Large intestine (tissue), 12 donors: Measurements from ENCODE around the gene SRRM2. TPM values are rescaled to one million over a fixed set of nuclear protein-coding genes. Genes with fewer than 3 reads are reported as not detected.

Experiments used
- DNase-seq, 2 donors: peaks; one replicate each; pipeline versions ENCODE4 v3.0.0 to v3.0.0-alpha.2; 2013
- H3K27ac ChIP-seq: one replicate; pipeline ENCODE4 v1.5.1; 2013; ENCODE audit warnings: low read length
- H3K27me3 ChIP-seq: 2 replicates; pipeline ENCODE4 v1.6.1; 2013; ENCODE audit warnings: low read length; ENCODE audit not compliant: control insufficient read depth, insufficient read depth
- H3K36me3 ChIP-seq: 2 replicates; pipeline ENCODE4 v1.6.1; 2013; ENCODE audit warnings: low read length; ENCODE audit not compliant: control insufficient read depth, insufficient read depth
- H3K4me1 ChIP-seq: one replicate; pipeline ENCODE4 v1.6.1; 2013; ENCODE audit warnings: low read length; ENCODE audit not compliant: control insufficient read depth, insufficient read depth
- H3K4me3 ChIP-seq: one replicate; pipeline ENCODE4 v1.5.1; 2013; ENCODE audit warnings: low read length
- H3K9me3 ChIP-seq: one replicate; pipeline ENCODE4 v1.6.1; 2013; ENCODE audit warnings: mild to moderate bottlenecking, low read depth, low read length, moderate library complexity; ENCODE audit not compliant: control insufficient read depth
- WGBS: methylation state at CpG from one replicate; pipeline ENCODE4 v1.1.5; 2013; ENCODE audit warnings: low lambda C conversion rate; ENCODE audit not compliant: insufficient coverage; 5-methylcytosine and 5-hydroxymethylcytosine counted together
- long read RNA-seq, 11 donors: transcript quantifications; one replicate each; lab custom pipeline, GENCODE V29; 2026
- polyA plus RNA-seq: library from polyadenylated mRNA; unstranded; fragments of 120-200 nt; gene quantifications from one replicate; pipeline ENCODE4 v1.2.1, GENCODE V29; 2013

SRRM2 gene
- polyA plus RNA-seq = 688 TPM
- long read RNA-seq, donor 1, transcript SRRM2-209 (3 exons, 711 nt) = minor isoform, 6 of 93 reads
- long read RNA-seq, donor 1, transcript SRRM2-213 (2 exons, 732 nt) = minor isoform, 8 of 93 reads
- long read RNA-seq, donor 1, transcript SRRM2-212 (2 exons, 1,118 nt) = major isoform, 21 of 93 reads
- long read RNA-seq, donor 1, transcript SRRM2-218 (3 exons, 1,759 nt) = minor isoform, 9 of 93 reads
- long read RNA-seq, donor 1, partial matches to known transcripts = 27 of 93 reads
- long read RNA-seq, donor 1, other reads (novel, unspliced or antisense) = 0 of 93 reads
- long read RNA-seq, donor 2, transcript SRRM2-213 (2 exons, 732 nt) = minor isoform, 17 of 264 reads
- long read RNA-seq, donor 2, transcript SRRM2-212 (2 exons, 1,118 nt) = major isoform, 49 of 264 reads
- long read RNA-seq, donor 2, transcript SRRM2-218 (3 exons, 1,759 nt) = minor isoform, 23 of 264 reads
- long read RNA-seq, donor 2, transcript SRRM2-225 (1 exons, 914 nt) = minor isoform, 20 of 264 reads
- long read RNA-seq, donor 2, partial matches to known transcripts = 117 of 264 reads
- long read RNA-seq, donor 2, other reads (novel, unspliced or antisense) = 5 of 264 reads
- long read RNA-seq, donor 3 = 0 reads
- long read RNA-seq, donor 4, transcript SRRM2-213 (2 exons, 732 nt) = major isoform, 8 of 41 reads
- long read RNA-seq, donor 4, transcript SRRM2-212 (2 exons, 1,118 nt) = major isoform, 8 of 41 reads
- long read RNA-seq, donor 4, transcript SRRM2-218 (3 exons, 1,759 nt) = minor isoform, 7 of 41 reads
- long read RNA-seq, donor 4, partial matches to known transcripts = 13 of 41 reads
- long read RNA-seq, donor 4, other reads (novel, unspliced or antisense) = 0 of 41 reads
- long read RNA-seq, donor 5, transcript SRRM2-225 (1 exons, 914 nt) = minor isoform, 10 of 127 reads
- long read RNA-seq, donor 5, transcript SRRM2-218 (3 exons, 1,759 nt) = minor isoform, 15 of 127 reads
- long read RNA-seq, donor 5, transcript SRRM2-212 (2 exons, 1,118 nt) = major isoform, 28 of 127 reads
- long read RNA-seq, donor 5, transcript SRRM2-226 (4 exons, 461 nt) = minor isoform, 5 of 127 reads
- long read RNA-seq, donor 5, partial matches to known transcripts = 56 of 127 reads
- long read RNA-seq, donor 5, other reads (novel, unspliced or antisense) = 0 of 127 reads
- long read RNA-seq, donor 6, transcript SRRM2-213 (2 exons, 732 nt) = minor isoform, 29 of 375 reads
- long read RNA-seq, donor 6, transcript SRRM2-226 (4 exons, 461 nt) = minor isoform, 11 of 375 reads
- long read RNA-seq, donor 6, transcript SRRM2-212 (2 exons, 1,118 nt) = minor isoform, 21 of 375 reads
- long read RNA-seq, donor 6, transcript SRRM2-218 (3 exons, 1,759 nt) = major isoform, 30 of 375 reads
- long read RNA-seq, donor 6, partial matches to known transcripts = 256 of 375 reads
- long read RNA-seq, donor 6, other reads (novel, unspliced or antisense) = 5 of 375 reads
- long read RNA-seq, donor 7, transcript SRRM2-218 (3 exons, 1,759 nt) = major isoform, 23 of 210 reads
- long read RNA-seq, donor 7, transcript SRRM2-213 (2 exons, 732 nt) = minor isoform, 15 of 210 reads
- long read RNA-seq, donor 7, transcript SRRM2-212 (2 exons, 1,118 nt) = minor isoform, 21 of 210 reads
- long read RNA-seq, donor 7, transcript SRRM2-209 (3 exons, 711 nt) = minor isoform, 7 of 210 reads
- long read RNA-seq, donor 7, partial matches to known transcripts = 116 of 210 reads
- long read RNA-seq, donor 7, other reads (novel, unspliced or antisense) = 6 of 210 reads
- long read RNA-seq, donor 8, transcript SRRM2-226 (4 exons, 461 nt) = minor isoform, 18 of 1,286 reads
- long read RNA-seq, donor 8, transcript SRRM2-213 (2 exons, 732 nt) = minor isoform, 24 of 1,286 reads
- long read RNA-seq, donor 8, transcript SRRM2-218 (3 exons, 1,759 nt) = minor isoform, 27 of 1,286 reads
- long read RNA-seq, donor 8, transcript SRRM2-212 (2 exons, 1,118 nt) = major isoform, 39 of 1,286 reads
- long read RNA-seq, donor 8, partial matches to known transcripts = 546 of 1,286 reads
- long read RNA-seq, donor 8, other reads (novel, unspliced or antisense) = 588 of 1,286 reads
- long read RNA-seq, donor 9, transcript SRRM2-225 (1 exons, 914 nt) = minor isoform, 10 of 290 reads
- long read RNA-seq, donor 9, transcript SRRM2-212 (2 exons, 1,118 nt) = major isoform, 44 of 290 reads
- long read RNA-seq, donor 9, transcript SRRM2-218 (3 exons, 1,759 nt) = minor isoform, 13 of 290 reads
- long read RNA-seq, donor 9, transcript SRRM2-213 (2 exons, 732 nt) = minor isoform, 42 of 290 reads
- long read RNA-seq, donor 9, partial matches to known transcripts = 153 of 290 reads
- long read RNA-seq, donor 9, other reads (novel, unspliced or antisense) = 0 of 290 reads
- long read RNA-seq, donor 10, transcript SRRM2-212 (2 exons, 1,118 nt) = major isoform, 26 of 226 reads
- long read RNA-seq, donor 10, transcript SRRM2-213 (2 exons, 732 nt) = minor isoform, 19 of 226 reads
- long read RNA-seq, donor 10, transcript SRRM2-209 (3 exons, 711 nt) = minor isoform, 6 of 226 reads
- long read RNA-seq, donor 10, transcript SRRM2-218 (3 exons, 1,759 nt) = minor isoform, 24 of 226 reads
- long read RNA-seq, donor 10, partial matches to known transcripts = 124 of 226 reads
- long read RNA-seq, donor 10, other reads (novel, unspliced or antisense) = 0 of 226 reads
- long read RNA-seq, donor 11, transcript SRRM2-213 (2 exons, 732 nt) = minor isoform, 23 of 235 reads
- long read RNA-seq, donor 11, transcript SRRM2-218 (3 exons, 1,759 nt) = major isoform, 24 of 235 reads
- long read RNA-seq, donor 11, transcript SRRM2-209 (3 exons, 711 nt) = minor isoform, 6 of 235 reads
- long read RNA-seq, donor 11, transcript SRRM2-212 (2 exons, 1,118 nt) = minor isoform, 19 of 235 reads
- long read RNA-seq, donor 11, partial matches to known transcripts = 148 of 235 reads
- long read RNA-seq, donor 11, other reads (novel, unspliced or antisense) = 0 of 235 reads

DNA sequence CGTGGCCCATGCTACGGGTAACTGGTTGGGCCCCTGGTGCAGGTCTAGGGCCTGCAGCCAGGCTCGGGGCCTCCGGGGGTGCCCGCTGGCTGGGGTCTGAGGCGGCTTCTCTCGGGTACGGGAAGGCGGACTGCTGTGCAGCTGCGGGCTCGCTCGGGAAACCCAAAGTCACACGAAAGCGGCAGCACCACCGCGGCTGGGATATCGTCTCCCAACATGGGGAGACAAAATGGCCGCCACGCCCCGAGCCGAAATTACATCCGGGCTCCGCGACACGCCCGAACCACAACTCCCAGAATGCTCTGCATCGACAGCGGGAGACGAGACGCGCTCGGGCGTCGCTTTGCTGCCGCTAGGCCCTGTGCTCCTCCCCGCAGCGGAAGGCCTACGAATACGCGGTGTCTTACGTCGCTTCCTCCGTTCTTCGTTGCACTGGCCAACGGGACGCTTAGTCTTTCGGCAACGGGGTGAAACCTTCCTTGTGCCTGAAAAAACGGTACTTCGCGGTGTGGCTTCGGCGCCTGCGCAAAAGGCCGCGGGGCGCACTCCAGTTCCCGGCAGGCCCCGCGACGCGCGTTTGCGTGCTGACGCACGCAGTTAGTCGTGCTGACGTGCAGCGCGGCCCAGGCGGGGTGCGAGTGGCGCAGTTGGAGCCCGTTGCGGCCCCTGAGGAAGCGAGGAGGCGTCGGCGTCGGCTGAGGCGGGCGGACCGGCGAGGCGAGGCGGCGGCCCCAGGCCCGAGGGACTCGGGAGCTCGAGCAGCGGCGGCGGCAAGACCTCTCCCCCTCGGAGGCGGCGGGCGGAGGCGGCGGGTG is at the start of gene SRRM2:
Gene SRRM2, plus strand, starts transcription at position 604 of the 815 bp plus-strand sequence. CDS start 3,727 bp downstream, outside the sequence.
- H3K9me3 ChIP-seq = peaks cover 12% of the 10 kb centered on the region
- H3K4me3 ChIP-seq = peak within 1 kb of the TSS; percentile 74
- WGBS = no CpG with 5 or more reads among the region's 99 CpGs
- DNase-seq = peak; percentile 96 to 99
- peaks cover 10% of the 10 kb centered on the region for H3K36me3 ChIP-seq
- peaks cover 18% of the 10 kb centered on the region for H3K4me1 ChIP-seq
- H3K27me3 ChIP-seq = no peaks in the 10 kb centered on the region
- peak within 1 kb of the TSS; percentile 89 for H3K27ac ChIP-seq

DNA sequence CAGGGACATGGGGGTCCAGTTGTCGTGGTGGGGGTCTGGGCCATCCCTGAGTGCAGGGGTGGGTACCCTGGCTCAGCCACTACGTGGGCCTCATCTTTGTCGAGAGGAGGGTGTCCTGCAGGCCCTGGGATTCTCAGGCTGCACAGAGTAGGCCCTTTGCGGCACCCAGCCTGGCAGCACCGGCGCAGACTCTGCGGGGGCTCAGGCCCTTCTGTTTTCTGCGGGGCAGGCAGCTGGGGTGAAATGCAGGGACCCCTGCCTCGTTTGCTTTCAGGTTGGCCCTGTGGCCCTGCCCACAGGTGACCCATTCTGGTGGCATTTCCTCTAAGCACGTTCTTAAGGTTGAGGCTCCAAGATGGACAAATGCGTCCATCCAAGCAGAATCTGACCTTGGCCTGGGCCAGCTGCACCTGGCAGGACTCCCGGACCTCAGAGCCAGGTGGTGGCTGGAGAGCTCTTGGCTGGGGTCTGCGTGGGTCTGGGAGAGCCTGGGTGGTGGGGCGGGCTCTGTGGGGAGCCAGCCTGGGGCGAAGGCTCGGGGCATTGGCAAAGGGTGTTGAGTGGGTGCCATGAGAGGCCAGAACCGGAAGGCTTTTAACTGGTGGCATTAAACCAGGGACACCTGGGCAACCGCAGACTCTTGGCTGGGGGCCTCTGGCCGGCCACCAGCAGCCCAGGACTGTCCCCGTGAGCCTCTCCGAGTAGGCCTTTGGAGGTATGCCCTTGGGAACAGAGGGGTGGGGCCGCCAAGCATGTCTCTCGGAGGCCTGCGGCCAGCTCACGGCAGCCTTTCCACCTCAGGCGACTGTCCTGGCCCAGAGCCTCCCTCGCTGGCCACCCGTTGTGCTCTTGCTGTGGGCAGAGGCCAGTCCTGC is 49.3 kb upstream of the SRRM2 start:
- H3K9me3 ChIP-seq = no peaks in the 10 kb centered on the region
- H3K36me3 ChIP-seq = peaks cover 80% of the 10 kb centered on the region
- no peaks in the 10 kb centered on the region for H3K27me3 ChIP-seq
- no peak overlapping the region for H3K4me3 ChIP-seq
- no CpG with 5 or more reads among the region's 28 CpGs for WGBS
- no peaks in the 10 kb centered on the region for H3K4me1 ChIP-seq
- no peak for DNase-seq
- H3K27ac ChIP-seq = no peak overlapping the region

DNA sequence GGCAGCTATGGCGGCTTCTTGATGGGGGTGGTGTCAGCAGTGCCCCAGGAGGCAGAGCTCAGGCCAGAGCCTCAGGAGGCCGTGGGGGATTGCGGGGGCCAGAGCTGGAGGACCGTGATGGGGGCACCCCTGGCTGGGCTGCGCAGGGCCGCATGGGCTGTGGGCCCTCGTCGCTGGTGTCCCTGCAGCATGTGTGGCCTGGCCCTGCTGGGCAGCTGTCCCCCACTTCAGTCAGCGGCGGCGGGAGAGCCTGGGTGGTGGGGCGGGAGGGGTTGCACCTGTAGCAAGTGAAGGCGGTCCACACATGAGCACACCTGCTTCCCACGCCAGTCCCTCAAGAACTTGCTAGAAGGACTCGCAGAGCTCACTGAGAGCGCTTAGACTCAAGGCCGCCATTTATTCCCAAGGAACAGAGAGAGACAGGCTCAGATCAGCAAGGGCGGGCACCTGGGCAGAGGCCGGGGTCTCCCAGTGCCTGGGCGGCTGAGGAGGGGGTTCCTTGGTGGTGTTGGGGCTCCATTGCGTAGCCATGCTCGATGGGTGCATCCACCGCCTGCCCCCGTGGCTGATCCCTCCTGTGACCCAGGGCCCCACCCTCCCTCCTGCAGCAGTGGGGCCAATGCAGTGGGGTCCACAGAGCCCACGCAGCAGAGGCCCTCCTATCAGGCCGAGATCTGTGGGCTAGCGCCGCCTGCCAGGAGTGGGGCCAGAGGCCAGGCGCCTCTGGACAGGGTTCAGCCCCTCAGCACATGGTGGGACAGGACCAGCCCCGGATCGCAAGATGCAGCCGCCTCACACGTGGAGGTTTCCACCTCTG is 48.1 kb upstream of the SRRM2 start:
- H3K9me3 ChIP-seq = no peaks in the 10 kb centered on the region
- WGBS = no CpG with 5 or more reads among the region's 33 CpGs
- no peak for DNase-seq
- no peaks in the 10 kb centered on the region for H3K27me3 ChIP-seq
- no peak overlapping the region for H3K27ac ChIP-seq
- H3K4me3 ChIP-seq = no peak overlapping the region
- peaks cover 78% of the 10 kb centered on the region for H3K36me3 ChIP-seq
- H3K4me1 ChIP-seq = no peaks in the 10 kb centered on the region

DNA sequence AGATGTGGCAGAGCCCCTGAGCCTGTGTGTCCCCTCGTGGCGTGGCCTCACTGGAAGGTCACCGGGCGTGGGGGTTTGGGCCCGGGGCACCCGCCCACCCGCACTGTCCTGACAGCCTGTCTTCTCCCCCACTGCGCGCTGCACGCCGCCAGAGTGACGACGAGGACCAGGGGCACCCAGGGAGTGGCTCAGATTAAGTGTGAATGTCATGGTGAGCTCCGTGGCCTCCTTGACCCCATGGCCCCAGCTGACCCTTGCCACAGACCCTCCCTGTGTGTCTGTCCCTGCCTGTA is 47.5 kb upstream of the SRRM2 start:
- no peak for DNase-seq
- WGBS = no CpG with 5 or more reads among the region's 14 CpGs

DNA sequence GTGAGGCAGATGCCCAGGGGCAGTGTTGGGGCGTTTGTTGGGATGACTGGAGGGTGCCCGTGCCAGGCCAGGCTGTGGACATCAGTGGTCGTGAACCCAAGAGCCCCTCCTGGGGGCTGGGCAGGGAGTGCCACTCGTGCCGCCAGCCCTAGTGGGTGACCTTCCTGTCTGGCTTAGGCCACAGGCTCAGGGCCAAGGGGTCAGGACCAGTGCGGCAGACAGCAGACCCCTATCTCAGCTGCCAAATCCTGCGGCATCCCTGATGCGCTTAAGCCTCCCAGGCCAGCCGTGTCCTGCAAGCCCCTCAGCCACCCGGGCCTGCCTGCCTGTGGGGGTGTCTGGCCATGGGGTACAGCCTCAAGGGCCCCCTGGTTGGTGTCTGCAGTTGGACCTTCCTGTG is 47.1 kb upstream of the SRRM2 start:
- Histone ChIP-seq H3K9me3 (no peaks in the 10 kb centered on the region), H3K36me3 (peaks cover 73% of the 10 kb centered on the region), H3K4me3 (no peak overlapping the region), H3K27me3 (no peaks in the 10 kb centered on the region), H3K4me1 (no peaks in the 10 kb centered on the region), H3K27ac (no peak overlapping the region)
- WGBS = no CpG with 5 or more reads among the region's 10 CpGs
- no peak for DNase-seq

More for the DNA sequence above, 47.5 kb upstream of the SRRM2 start:
- H3K4me1 ChIP-seq = no peaks in the 10 kb centered on the region
- no peaks in the 10 kb centered on the region for H3K27me3 ChIP-seq
- peaks cover 76% of the 10 kb centered on the region for H3K36me3 ChIP-seq
- H3K27ac ChIP-seq = no peak overlapping the region
- H3K4me3 ChIP-seq = no peak overlapping the region
- H3K9me3 ChIP-seq = no peaks in the 10 kb centered on the region

DNA sequence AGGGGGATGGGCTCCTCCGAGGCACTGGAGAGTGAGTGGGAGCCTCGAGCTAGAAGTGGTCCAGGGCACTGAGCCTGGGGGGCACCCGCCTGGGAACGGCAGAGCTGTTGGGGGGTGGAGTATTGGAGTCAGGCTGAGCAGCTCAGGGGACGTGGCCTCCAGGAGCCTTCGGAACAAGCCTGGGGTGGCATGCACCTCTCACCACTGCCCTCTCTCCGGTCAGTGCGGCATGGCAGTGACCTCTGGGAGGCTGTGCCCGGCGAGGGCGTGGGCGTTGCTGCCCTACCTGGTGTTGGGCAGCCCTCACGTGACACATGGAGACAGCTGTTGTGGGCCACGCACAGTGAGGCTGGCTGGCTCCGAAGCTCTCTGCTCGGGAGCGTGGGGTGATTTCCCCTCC is 46.4 kb upstream of the SRRM2 start:
- DNase-seq = no peak
- Histone ChIP-seq H3K36me3 (peaks cover 65% of the 10 kb centered on the region), H3K4me3 (no peak overlapping the region), H3K4me1 (no peaks in the 10 kb centered on the region), H3K27me3 (no peaks in the 10 kb centered on the region), H3K9me3 (no peaks in the 10 kb centered on the region), H3K27ac (no peak overlapping the region)
- no CpG with 5 or more reads among the region's 17 CpGs for WGBS
